H1 (cell line): Measurements from ENCODE around the gene MOV10L1. TPM values are rescaled to one million over a fixed set of nuclear protein-coding genes. Genes with fewer than 3 reads are reported as not detected.

Source experiments
- CTCF ChIA-PET: fragments of 300-600 bp; sonication (Branson Sonifier 250); formaldehyde crosslinking; loops from one replicate; lab custom pipeline; 2021; ENCODE audit not compliant: partially characterized antibody; lab: Charles Lee
- POLR2A ChIA-PET: fragments of 300-600 bp; sonication (Branson Sonifier 250); formaldehyde crosslinking; loops from one replicate; lab custom pipeline; 2021; ENCODE audit warnings: inconsistent platforms; ENCODE audit not compliant: partially characterized antibody; lab: Charles Lee
- DNase-seq, 2 experiments: peaks; one replicate each; pipeline versions ENCODE4 v3.0.0 to v3.0.0-alpha.2; 2010 to 2022; ENCODE audit warnings: low spot score in 2 of 2, low read depth in 1 of 2, mixed read lengths in 1 of 2
- FAIRE-seq: peaks from 2 replicates; lab custom pipeline; 2011; peaks lifted over from hg19 to GRCh38; lab: Jason Lieb, UNC
- H2AFZ ChIP-seq: 2 replicates; pipeline ENCODE4 v1.8.1; 2012; ENCODE audit warnings: low read length, inconsistent platforms
- H2AK5ac ChIP-seq: 2 replicates; pipeline ENCODE4 v1.6.1; 2013; ENCODE audit warnings: low read depth, low read length
- H2BK120ac ChIP-seq: replicated peaks from 2 replicates; pipeline ENCODE3; 2013; ENCODE audit warnings: low read depth, low read length, inconsistent platforms
- H2BK12ac ChIP-seq: 2 replicates; pipeline ENCODE4 v1.6.1; 2013; ENCODE audit warnings: low read depth, low read length
- H2BK15ac ChIP-seq: 2 replicates; pipeline ENCODE4 v1.6.1; 2013; ENCODE audit warnings: low read length
- H2BK20ac ChIP-seq: 2 replicates; pipeline ENCODE4 v1.6.1; 2013; ENCODE audit warnings: low read length
- H2BK5ac ChIP-seq: 2 replicates; pipeline ENCODE4 v1.6.1; 2013; ENCODE audit warnings: low read depth, low read length
- H3K14ac ChIP-seq: 2 replicates; pipeline ENCODE4 v1.6.1; 2013; ENCODE audit warnings: inconsistent platforms; ENCODE audit not compliant: insufficient read length
- H3K18ac ChIP-seq: 2 replicates; pipeline ENCODE4 v1.6.1; 2013; ENCODE audit warnings: low read length; ENCODE audit errors: extremely low read depth
- H3K23ac ChIP-seq: 2 replicates; pipeline ENCODE4 v1.6.1; 2013; ENCODE audit warnings: inconsistent platforms; ENCODE audit not compliant: insufficient read length
- H3K23me2 ChIP-seq: 2 replicates; pipeline ENCODE4 v1.6.1; 2013; ENCODE audit warnings: low read depth, low read length
- H3K27ac ChIP-seq: 2 replicates; pipeline ENCODE4 v1.6.1; 2011; ENCODE audit warnings: low read depth, low read length, inconsistent platforms
- H3K27me3 ChIP-seq, 4 experiments: replicated peaks in 1 of 4; 1 replicate in 1 of 4; 2 replicates in 3 of 4; pipeline versions ENCODE4 v1.6.1 to v1.8.1; 2011 to 2013; ENCODE audit warnings: low read length in 3 of 4, mild to moderate bottlenecking in 3 of 4, inconsistent platforms in 2 of 4, mixed read lengths in 2 of 4, moderate library complexity in 1 of 4; ENCODE audit not compliant: control insufficient read depth in 3 of 4, insufficient read depth in 3 of 4; ENCODE audit errors: extremely low read depth in 1 of 4
- H3K36me3 ChIP-seq, 4 experiments: 2 replicates each; pipeline versions ENCODE4 v1.6.1 to v1.8.1; 2011 to 2013; ENCODE audit warnings: mild to moderate bottlenecking in 4 of 4, low read length in 3 of 4, moderate library complexity in 2 of 4, control low read depth in 1 of 4, inconsistent platforms in 1 of 4; ENCODE audit not compliant: insufficient read depth in 4 of 4, control insufficient read depth in 2 of 4
- H3K4ac ChIP-seq: replicated peaks from 2 replicates; pipeline ENCODE3; 2013; ENCODE audit warnings: low read length, low read depth, mixed read lengths, inconsistent platforms; ENCODE audit not compliant: insufficient read length
- H3K4me1 ChIP-seq, 4 experiments: replicated peaks in 1 of 4; 1 replicate in 1 of 4; 2 replicates in 3 of 4; pipeline versions ENCODE4 v1.6.1 to v1.8.1; 2011 to 2013; ENCODE audit warnings: low read length in 3 of 4, inconsistent platforms in 2 of 4, mixed read lengths in 1 of 4; ENCODE audit not compliant: insufficient read depth in 4 of 4, control insufficient read depth in 3 of 4
- H3K4me2 ChIP-seq, 2 experiments: 2 replicates each; pipeline versions ENCODE4 v1.6.1 to v1.8.1; 2011 to 2013; ENCODE audit warnings: low read depth in 2 of 2, low read length in 2 of 2, control low read depth in 1 of 2, inconsistent platforms in 1 of 2, mild to moderate bottlenecking in 1 of 2; ENCODE audit not compliant: insufficient read depth in 1 of 2
- H3K4me3 ChIP-seq, 4 experiments: fragments of 200-600, 300-600 bp in 1 of 4; sonication (generic), shearing (Covaris generic), sonication (Bioruptor Twin) in 1 of 4; 2 replicates each; pipeline versions ENCODE4 v1.5.1 to v1.8.1; 2011 to 2016; ENCODE audit warnings: low read length in 4 of 4, low read depth in 3 of 4, control low read depth in 2 of 4, inconsistent platforms in 2 of 4, mild to moderate bottlenecking in 2 of 4, mixed read lengths in 1 of 4, moderate library complexity in 1 of 4; ENCODE audit not compliant: insufficient read depth in 2 of 4; ENCODE audit errors: extremely low read depth in 1 of 4
- H3K56ac ChIP-seq: replicated peaks from 2 replicates; pipeline ENCODE3; 2013; ENCODE audit warnings: low read depth, mild to moderate bottlenecking, mixed read lengths, low read length, inconsistent platforms; ENCODE audit not compliant: insufficient read length
- H3K79me1 ChIP-seq: 2 replicates; pipeline ENCODE4 v1.6.1; 2013; ENCODE audit warnings: low read depth, low read length, control low read depth
- H3K79me2 ChIP-seq, 2 experiments: 2 replicates each; pipeline versions ENCODE4 v1.6.1 to v1.8.1; 2012 to 2013; ENCODE audit warnings: low read length in 2 of 2, mild to moderate bottlenecking in 2 of 2, inconsistent platforms in 1 of 2; ENCODE audit not compliant: insufficient read depth in 2 of 2, control insufficient read depth in 1 of 2
- H3K9ac ChIP-seq, 4 experiments: replicated peaks in 1 of 4; 1 replicate in 1 of 4; 2 replicates in 3 of 4; pipeline versions ENCODE4 v1.6.1 to v1.8.1; 2011 to 2013; ENCODE audit warnings: low read depth in 3 of 4, low read length in 3 of 4, control low read depth in 2 of 4, mild to moderate bottlenecking in 2 of 4, moderate library complexity in 2 of 4, inconsistent platforms in 1 of 4; ENCODE audit errors: extremely low read depth in 1 of 4
- H3K9me3 ChIP-seq, 2 experiments: 2 replicates each; pipeline versions ENCODE4 v1.6.1 to v1.8.1; 2012 to 2013; ENCODE audit warnings: mild to moderate bottlenecking in 2 of 2, moderate library complexity in 2 of 2, control low read depth in 1 of 2, inconsistent platforms in 1 of 2, low read depth in 1 of 2, low read length in 1 of 2, mixed read lengths in 1 of 2; ENCODE audit not compliant: insufficient read depth in 2 of 2
- H4K20me1 ChIP-seq, 2 experiments: replicated peaks in 1 of 2; 2 replicates each; pipeline versions ENCODE3 to v1.8.1; 2011 to 2013; ENCODE audit warnings: inconsistent platforms in 2 of 2, low read length in 2 of 2, mild to moderate bottlenecking in 1 of 2; ENCODE audit not compliant: insufficient read depth in 2 of 2, control insufficient read depth in 1 of 2
- H4K5ac ChIP-seq: 2 replicates; pipeline ENCODE4 v1.6.1; 2013; ENCODE audit warnings: low read length, low read depth, mixed read lengths, inconsistent platforms; ENCODE audit not compliant: insufficient read length
- H4K8ac ChIP-seq: 2 replicates; pipeline ENCODE4 v1.8.0; 2013; ENCODE audit warnings: mild to moderate bottlenecking, moderate library complexity, low read length, inconsistent platforms; ENCODE audit not compliant: insufficient read depth; ENCODE audit errors: extremely low read depth
- H4K91ac ChIP-seq: replicated peaks from 2 replicates; pipeline ENCODE3; 2013; ENCODE audit warnings: low read length, mixed read lengths, inconsistent platforms; ENCODE audit not compliant: insufficient read length
- CHD1 ChIP-seq: IDR thresholded peaks from 2 replicates; pipeline ENCODE4 v1.6.1; 2012; ENCODE audit warnings: low read depth, low read length, improper control_type of control experiment
- CHD2 ChIP-seq: IDR thresholded peaks from 2 replicates; pipeline ENCODE4 v1.6.1; 2012; ENCODE audit warnings: low read length, improper control_type of control experiment
- KDM1A ChIP-seq: fragments of 200-600, 300-600 bp; sonication (generic); IDR thresholded peaks from 2 replicates; pipeline ENCODE4 v1.7.1; 2016; ENCODE audit warnings: mild to moderate bottlenecking, low read length, borderline replicate concordance
- MAFK ChIP-seq: IDR thresholded peaks from 2 replicates; pipeline ENCODE4 v1.6.1; 2012; ENCODE audit warnings: low read depth, mild to moderate bottlenecking, improper control_type of control experiment, low read length
- PHF8 ChIP-seq: fragments of 200-600 bp; sonication (generic); conservative IDR thresholded peaks from 2 replicates; pipeline ENCODE4 v1.7.1; 2012; ENCODE audit warnings: low read depth, mild to moderate bottlenecking, inconsistent platforms, low read length, moderate library complexity
- SP2 ChIP-seq: IDR thresholded peaks from 2 replicates; pipeline ENCODE4 v1.6.1; 2012; ENCODE audit warnings: mild to moderate bottlenecking, low read length, inconsistent platforms
- WGBS, 2 experiments: shearing (Covaris generic) in 1 of 2; methylation state at CpG; one replicate each; pipeline versions ENCODE4 v1.1.6 to v1.1.7; 2013 to 2015; ENCODE audit warnings: low lambda C conversion rate in 2 of 2, mixed read lengths in 2 of 2, inconsistent platforms in 1 of 2, low coverage in 1 of 2, missing lambda C conversion rate in 1 of 2; ENCODE audit not compliant: insufficient replicate concordance in 2 of 2, insufficient coverage in 1 of 2, insufficient read length in 1 of 2; ENCODE audit errors: extremely low coverage in 1 of 2, missing lambda C conversion rate in 1 of 2; 5-methylcytosine and 5-hydroxymethylcytosine counted together
- polyA plus RNA-seq, 7 experiments: library from polyadenylated mRNA; depleted of rRNA in 3 of 7; stranded (reverse) in 5 of 7; unstranded in 2 of 7; fragments of >200 nt in 5 of 7; fragments of 200-250 nt in 2 of 7; gene quantifications; 1 replicate in 5 of 7; 2 replicates in 1 of 7; 4 replicates in 1 of 7; pipeline versions ENCODE4 v1.2.1 to v1.2.3, GENCODE V29; 2011 to 2013; ENCODE audit warnings: missing spikeins in 2 of 7, mixed read lengths in 2 of 7
- total RNA-seq: library from RNA; stranded (reverse); fragmentation: NEBNext Ultra II Directional; extraction: Animal tissue kit (Norgen Biotek cat#: 25700); gene quantifications from 2 replicates; pipeline ENCODE4 v1.2.1, GENCODE V29; 2021
- TF ChIP-seq, protein P1 (sequence below): IDR thresholded peaks from 2 replicates; pipeline ENCODE4 v1.6.1; 2011; ENCODE audit warnings: low read length, improper control_type of control experiment

Gene MOV10L1
- total and polyA plus RNA-seq, 2 of the 8 experiments (the other 6 are each of a cell fraction or from before 2014, with no cell fraction given), result 0.32 TPM; not detected in 1

GRCh38 chr22:50068096-50068495 lies 21.7 kb upstream of the MOV10L1 start:
- Histone ChIP-seq H2BK5ac (no peak overlapping the region), H3K9me3 (no peaks in the 10 kb centered on the region), H3K27ac (no peak overlapping the region), H2BK15ac (no peak overlapping the region), H3K4ac (no peak overlapping the region), H2BK120ac (no peak overlapping the region), H3K36me3 (no peaks in the 10 kb centered on the region), H4K5ac (no peak overlapping the region), H2BK20ac (no peak overlapping the region), H3K79me2 (no peaks in the 10 kb centered on the region), H3K14ac (no peak overlapping the region), H3K18ac (no peak overlapping the region), H4K20me1 (no peaks in the 10 kb centered on the region), H2AK5ac (no peak overlapping the region), H3K4me2 (no peak overlapping the region), H3K4me1 (no peaks in the 10 kb centered on the region), H2BK12ac (no peak overlapping the region), H3K9ac (no peak overlapping the region), H3K4me3 (no peak overlapping the region), H2AFZ (no peak overlapping the region), H4K8ac (no peak overlapping the region), H3K56ac (no peak overlapping the region), H3K23me2 (no peaks in the 10 kb centered on the region), H3K23ac (no peak overlapping the region), H3K27me3 (no peaks in the 10 kb centered on the region), H4K91ac (no peak overlapping the region), H3K79me1 (no peaks in the 10 kb centered on the region)
- no peak for DNase-seq
- no peak for TF ChIP-seq CHD1
- TF ChIP-seq SP2, result no peak
- TF ChIP-seq MAFK, result no peak
- TF ChIP-seq CHD2, result no peak
- TF ChIP-seq KDM1A, result no peak
- TF ChIP-seq, protein P1, sequence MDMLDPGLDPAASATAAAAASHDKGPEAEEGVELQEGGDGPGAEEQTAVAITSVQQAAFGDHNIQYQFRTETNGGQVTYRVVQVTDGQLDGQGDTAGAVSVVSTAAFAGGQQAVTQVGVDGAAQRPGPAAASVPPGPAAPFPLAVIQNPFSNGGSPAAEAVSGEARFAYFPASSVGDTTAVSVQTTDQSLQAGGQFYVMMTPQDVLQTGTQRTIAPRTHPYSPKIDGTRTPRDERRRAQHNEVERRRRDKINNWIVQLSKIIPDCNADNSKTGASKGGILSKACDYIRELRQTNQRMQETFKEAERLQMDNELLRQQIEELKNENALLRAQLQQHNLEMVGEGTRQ, result no peak
- TF ChIP-seq PHF8, result no peak
- no peak for FAIRE-seq
- ChIA-PET CTCF (interaction anchor here (0.7 kb wide), 1 partner anchor 54 kb away, joined by 4 read pairs; no protein-coding TSS in a partner anchor), POLR2A (no interaction called here)
- WGBS, 2 experiments, result 81% methylated on average over 11 of the region's 11 CpGs; no CpG with 5 or more reads in 1 of the 2 experiments
